Nephron progenitor cell (in vitro differentiated cells): ENCODE measurements around the gene RANBP9.

Source experiments
- DNase-seq: peaks from one replicate; pipeline ENCODE4 v3.0.0; 2021
- H3K27ac Mint-ChIP-seq: 2 replicates; pipeline ENCODE4 v1.8.0; 2021; ENCODE audit warnings: mild to moderate bottlenecking, moderate library complexity, mixed read lengths
- H3K27me3 Mint-ChIP-seq: 2 replicates; pipeline ENCODE4 v1.8.0; 2021; ENCODE audit warnings: mild to moderate bottlenecking, low read depth, mixed read lengths; ENCODE audit not compliant: poor library complexity
- H3K36me3 Mint-ChIP-seq: 2 replicates; pipeline ENCODE4 v1.8.0; 2021; ENCODE audit warnings: low read depth, mixed read lengths
- H3K4me1 Mint-ChIP-seq: 2 replicates; pipeline ENCODE4 v1.8.0; 2021; ENCODE audit warnings: mixed read lengths
- H3K4me3 Mint-ChIP-seq: 2 replicates; pipeline ENCODE4 v1.8.0; 2021; ENCODE audit warnings: mild to moderate bottlenecking, moderate library complexity, mixed read lengths
- H3K9me3 Mint-ChIP-seq: 2 replicates; pipeline ENCODE4 v1.8.0; 2021; ENCODE audit warnings: mild to moderate bottlenecking, moderate library complexity, mixed read lengths
- CTCF ChIP-seq: fragments of 200-600 bp; sonication (generic); IDR thresholded peaks from 2 replicates; pipeline ENCODE4 v1.5.0; 2021; ENCODE audit warnings: antibody characterized with exemption

Gene RANBP9

GRCh38 chr6:13662651-13663334, 48.8 kb downstream of the RANBP9 start:
- no peak overlapping the region for H3K4me3 Mint-ChIP-seq
- TF ChIP-seq CTCF, result no peak
- peaks cover 26% of the 10 kb centered on the region for H3K9me3 Mint-ChIP-seq
- no peaks in the 10 kb centered on the region for H3K27me3 Mint-ChIP-seq
- peaks cover 22% of the 10 kb centered on the region for H3K36me3 Mint-ChIP-seq
- H3K27ac Mint-ChIP-seq, result peak overlapping the region; percentile 86
- DNase-seq, result no peak
- peaks cover 18% of the 10 kb centered on the region for H3K4me1 Mint-ChIP-seq

- peaks cover 18% of the 10 kb centered on the region for H3K36me3 Mint-ChIP-seq
- peaks cover 18% of the 10 kb centered on the region for H3K4me1 Mint-ChIP-seq
- peaks cover 25% of the 10 kb centered on the region for H3K9me3 Mint-ChIP-seq
- H3K27ac Mint-ChIP-seq, result no peak overlapping the region
- no peak for TF ChIP-seq CTCF
- no peak for DNase-seq
- H3K4me3 Mint-ChIP-seq, result no peak overlapping the region
- H3K27me3 Mint-ChIP-seq, result no peaks in the 10 kb centered on the region
These were observed 50.0 kb downstream of the RANBP9 start for GRCh38 chr6:13661647-13662046.

- peaks cover 25% of the 10 kb centered on the region for H3K9me3 Mint-ChIP-seq
- TF ChIP-seq CTCF, result no peak
- H3K27ac Mint-ChIP-seq, result peak overlapping the region; percentile 5
- H3K4me3 Mint-ChIP-seq, result no peak overlapping the region
- no peak for DNase-seq
- no peaks in the 10 kb centered on the region for H3K27me3 Mint-ChIP-seq
- peaks cover 14% of the 10 kb centered on the region for H3K36me3 Mint-ChIP-seq
- H3K4me1 Mint-ChIP-seq, result peaks cover 18% of the 10 kb centered on the region
These were observed 50.7 kb downstream of the RANBP9 start for GRCh38 chr6:13660893-13661292.

GRCh38 chr6:13660273-13660672, 51.4 kb downstream of the RANBP9 start:
- peaks cover 18% of the 10 kb centered on the region for H3K4me1 Mint-ChIP-seq
- no peak overlapping the region for H3K4me3 Mint-ChIP-seq
- H3K27ac Mint-ChIP-seq, result no peak overlapping the region
- H3K9me3 Mint-ChIP-seq, result peaks cover 25% of the 10 kb centered on the region
- H3K36me3 Mint-ChIP-seq, result peaks cover 15% of the 10 kb centered on the region
- H3K27me3 Mint-ChIP-seq, result no peaks in the 10 kb centered on the region
- DNase-seq, result no peak
- no peak for TF ChIP-seq CTCF

GRCh38 chr6:13655700-13656099, 55.9 kb downstream of the RANBP9 start:
- TF ChIP-seq CTCF, result no peak
- peaks cover 16% of the 10 kb centered on the region for H3K36me3 Mint-ChIP-seq
- H3K27ac Mint-ChIP-seq, result no peak overlapping the region
- H3K9me3 Mint-ChIP-seq, result peaks cover 4% of the 10 kb centered on the region
- DNase-seq, result no peak
- no peaks in the 10 kb centered on the region for H3K4me1 Mint-ChIP-seq
- no peak overlapping the region for H3K4me3 Mint-ChIP-seq
- H3K27me3 Mint-ChIP-seq, result no peaks in the 10 kb centered on the region

- TF ChIP-seq CTCF, result no peak
- Mint-ChIP-seq H3K36me3 (peaks cover 24% of the 10 kb centered on the region), H3K4me1 (no peaks in the 10 kb centered on the region), H3K4me3 (no peak overlapping the region), H3K27ac (no peak overlapping the region), H3K27me3 (no peaks in the 10 kb centered on the region), H3K9me3 (no peaks in the 10 kb centered on the region)
- DNase-seq, result no peak
These were observed 57.1 kb downstream of the RANBP9 start for GRCh38 chr6:13654496-13654895.
